KG1 (cell line): ENCODE measurements around the gene SQOR.
"Not testable (repeated sequence)": the region's sequence is repeated elsewhere in the genome, so short reads cannot be mapped to it uniquely, and the experiment has no call there.

Source experiments
- DNase-seq: peaks from one replicate; lab custom pipeline; 2025; lab: John Stamatoyannopoulos, UW

The SQOR gene

GRCh38 chr15:45631776-45632175 is 3.1 kb upstream of the SQOR start:
- no peak for DNase-seq

- no peak for DNase-seq
These were observed 386 bp downstream of the SQOR start for GRCh38 chr15:45635191-45635638.

GRCh38 chr15:45635763-45636292 is 999 bp downstream of the SQOR start:
- no peak for DNase-seq

GRCh38 chr15:45637141-45637540 is 2.3 kb downstream of the SQOR start:
- no peak for DNase-seq

GRCh38 chr15:45637552-45638033 is 2.8 kb downstream of the SQOR start:
- DNase-seq: no peak

- no peak for DNase-seq
These were observed 5.8 kb downstream of the SQOR start for GRCh38 chr15:45640616-45641015.

- DNase-seq: no peak
These were observed 6.5 kb downstream of the SQOR start for GRCh38 chr15:45641374-45641781.

- DNase-seq: no peak
These were observed 7.4 kb downstream of the SQOR start for GRCh38 chr15:45641999-45642932.

- no peak for DNase-seq
These were observed 9.6 kb downstream of the SQOR start for GRCh38 chr15:45644437-45644836.

GRCh38 chr15:45645026-45645980 is 10.5 kb downstream of the SQOR start:
- no peak for DNase-seq

GRCh38 chr15:45646220-45646619 is 11.4 kb downstream of the SQOR start:
- DNase-seq: no peak

GRCh38 chr15:45647828-45648227 is 13.0 kb downstream of the SQOR start:
- DNase-seq: no peak

- DNase-seq: no peak
These were observed 13.8 kb downstream of the SQOR start for GRCh38 chr15:45648521-45649200.

- not testable (repeated sequence) for DNase-seq
These were observed 15.2 kb downstream of the SQOR start for GRCh38 chr15:45650007-45650406.

- no peak for DNase-seq
These were observed 16.2 kb downstream of the SQOR start for GRCh38 chr15:45650889-45651525.

- DNase-seq: no peak
These were observed 19.0 kb downstream of the SQOR start for GRCh38 chr15:45653702-45654424.

GRCh38 chr15:45654749-45655148 is 19.9 kb downstream of the SQOR start:
- no peak for DNase-seq

- DNase-seq: no peak
These were observed 22.4 kb downstream of the SQOR start for GRCh38 chr15:45657254-45657653.

- DNase-seq: no peak
These were observed 23.1 kb downstream of the SQOR start for GRCh38 chr15:45657764-45658545.
